A549 (cell line): ENCODE results near the gene ITPRIPL1. TPM values are rescaled to one million over a fixed set of nuclear protein-coding genes. Genes with fewer than 3 reads are reported as not detected.

Experiments used
- polyA plus RNA-seq, 4 experiments: library from polyadenylated mRNA; depleted of rRNA in 3 of 4; stranded (reverse); fragments of >200 nt; fragmentation: RNase III in 1 of 4; extraction: RNeasy Plus Mini Kit Qiagen cat#74134 plus additional on column Dnase treatment in 1 of 4; gene quantifications; 2 replicates in 3 of 4; 3 replicates in 1 of 4; pipeline ENCODE4 v1.2.3, GENCODE V29; 2011 to 2017

Gene ITPRIPL1
- polyA plus RNA-seq, 2 of the 4 experiments (the other 2 are of a cell fraction) = not detected

Other genes with a start within 250 kb of the ITPRIPL1 start
- 0.03 TPM in 2 replicates for gene ADRA2B, start 208.7 kb upstream of the ITPRIPL1 start, polyA plus RNA-seq (2011; rRNA removed)
- gene ADRA2B, start 208.7 kb upstream of the ITPRIPL1 start, polyA plus RNA-seq (2017; fragmentation: RNase III; extraction: RNeasy Plus Mini Kit Qiagen cat#74134 plus additional on column Dnase treatment) = 0.04 to 0.07 TPM (median 0.05 TPM) in 3 replicates
- gene ASTL, start 186.8 kb upstream of the ITPRIPL1 start, polyA plus RNA-seq (2011; rRNA removed) = not detected in 2 replicates
- gene ASTL, start 186.8 kb upstream of the ITPRIPL1 start, polyA plus RNA-seq (2017; fragmentation: RNase III; extraction: RNeasy Plus Mini Kit Qiagen cat#74134 plus additional on column Dnase treatment) = not detected in 3 replicates
- gene DUSP2, start 179.9 kb upstream of the ITPRIPL1 start, polyA plus RNA-seq (2011; rRNA removed) = 0.27 and 0.45 TPM in 2 replicates
- gene DUSP2, start 179.9 kb upstream of the ITPRIPL1 start, polyA plus RNA-seq (2017; fragmentation: RNase III; extraction: RNeasy Plus Mini Kit Qiagen cat#74134 plus additional on column Dnase treatment) = 0.22 to 0.26 TPM (median 0.22 TPM) in 3 replicates
- 119 and 136 TPM in 2 replicates for gene STARD7, start 116.5 kb upstream of the ITPRIPL1 start, polyA plus RNA-seq (2011; rRNA removed)
- gene STARD7, start 116.5 kb upstream of the ITPRIPL1 start, polyA plus RNA-seq (2017; fragmentation: RNase III; extraction: RNeasy Plus Mini Kit Qiagen cat#74134 plus additional on column Dnase treatment) = 97.1 to 101 TPM (median 99.7 TPM) in 3 replicates
- gene TMEM127, start 59.3 kb upstream of the ITPRIPL1 start, polyA plus RNA-seq (2011; rRNA removed) = 38.7 and 45.3 TPM in 2 replicates
- 28.8 to 31.9 TPM (median 31.4 TPM) in 3 replicates for gene TMEM127, start 59.3 kb upstream of the ITPRIPL1 start, polyA plus RNA-seq (2017; fragmentation: RNase III; extraction: RNeasy Plus Mini Kit Qiagen cat#74134 plus additional on column Dnase treatment)
- gene CIAO1, start 59.1 kb upstream of the ITPRIPL1 start, polyA plus RNA-seq (2011; rRNA removed) = 99.7 and 123 TPM in 2 replicates
- gene CIAO1, start 59.1 kb upstream of the ITPRIPL1 start, polyA plus RNA-seq (2017; fragmentation: RNase III; extraction: RNeasy Plus Mini Kit Qiagen cat#74134 plus additional on column Dnase treatment) = 83.2 to 88.4 TPM (median 87.6 TPM) in 3 replicates
- 202 and 315 TPM in 2 replicates for gene SNRNP200, start 19.8 kb upstream of the ITPRIPL1 start, polyA plus RNA-seq (2011; rRNA removed)
- gene SNRNP200, start 19.8 kb upstream of the ITPRIPL1 start, polyA plus RNA-seq (2017; fragmentation: RNase III; extraction: RNeasy Plus Mini Kit Qiagen cat#74134 plus additional on column Dnase treatment) = 118 to 128 TPM (median 124 TPM) in 3 replicates
- gene NCAPH, start 10.4 kb downstream of the ITPRIPL1 start, polyA plus RNA-seq (2011; rRNA removed) = 41.5 and 53.3 TPM in 2 replicates
- 43.0 to 47.1 TPM (median 45.4 TPM) in 3 replicates for gene NCAPH, start 10.4 kb downstream of the ITPRIPL1 start, polyA plus RNA-seq (2017; fragmentation: RNase III; extraction: RNeasy Plus Mini Kit Qiagen cat#74134 plus additional on column Dnase treatment)
- gene NEURL3, start 180.0 kb downstream of the ITPRIPL1 start, polyA plus RNA-seq (2011; rRNA removed) = 0.20 and 0.28 TPM in 2 replicates
- 0.44 to 0.60 TPM (median 0.51 TPM) in 3 replicates for gene NEURL3, start 180.0 kb downstream of the ITPRIPL1 start, polyA plus RNA-seq (2017; fragmentation: RNase III; extraction: RNeasy Plus Mini Kit Qiagen cat#74134 plus additional on column Dnase treatment)
- 1.2 and 1.5 TPM in 2 replicates for gene ARID5A, start 211.4 kb downstream of the ITPRIPL1 start, polyA plus RNA-seq (2011; rRNA removed)
- 4.0 to 4.4 TPM (median 4.2 TPM) in 3 replicates for gene ARID5A, start 211.4 kb downstream of the ITPRIPL1 start, polyA plus RNA-seq (2017; fragmentation: RNase III; extraction: RNeasy Plus Mini Kit Qiagen cat#74134 plus additional on column Dnase treatment)